ENCODE measurements around the gene SRP9.
A peak's percentile ranks its signal among the peaks of the same experiment; 100 is the strongest.

Gene SRP9

DNA sequence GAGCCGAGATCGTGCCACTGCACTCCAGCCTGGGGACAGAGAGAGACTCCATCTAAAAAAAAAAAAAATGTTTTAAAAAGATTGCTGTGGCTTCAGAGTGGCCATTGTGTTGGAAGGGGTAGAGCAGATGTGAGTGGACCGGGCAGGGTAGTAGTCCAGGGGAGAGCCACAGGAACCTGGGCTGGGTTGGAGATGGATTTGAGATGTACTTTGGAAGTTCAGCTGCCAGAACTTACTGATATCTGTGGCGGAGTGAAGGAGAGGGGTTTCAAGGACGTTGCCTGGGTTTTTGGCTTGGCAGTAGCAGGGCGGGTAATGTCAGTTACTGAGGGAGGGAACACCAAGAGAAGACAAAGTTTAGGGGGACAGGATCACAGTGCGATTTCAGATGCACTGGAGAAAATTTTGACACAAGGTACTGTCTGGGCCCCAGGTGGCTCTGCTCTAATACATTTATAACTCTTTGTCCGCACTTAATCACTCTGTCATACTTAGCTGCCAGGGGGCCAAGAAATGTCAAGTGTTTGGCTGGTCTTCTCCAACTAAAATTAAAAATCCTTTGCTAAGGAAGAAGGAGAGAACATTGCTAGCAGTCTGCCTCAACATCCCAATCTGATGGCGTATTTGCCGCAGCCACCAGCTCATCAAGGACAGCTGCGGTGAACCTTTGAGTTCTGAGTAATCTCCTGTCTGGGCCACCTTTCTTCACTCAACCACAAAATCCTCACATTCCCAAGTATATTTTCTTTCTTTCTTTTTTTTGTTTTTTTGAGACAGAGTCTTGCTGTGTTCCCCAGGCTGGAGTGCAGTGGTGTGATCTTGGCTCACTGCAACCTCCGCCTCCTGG is 41.9 kb downstream of the SRP9 start (continued):
- TF ChIP-seq, protein P1, sequence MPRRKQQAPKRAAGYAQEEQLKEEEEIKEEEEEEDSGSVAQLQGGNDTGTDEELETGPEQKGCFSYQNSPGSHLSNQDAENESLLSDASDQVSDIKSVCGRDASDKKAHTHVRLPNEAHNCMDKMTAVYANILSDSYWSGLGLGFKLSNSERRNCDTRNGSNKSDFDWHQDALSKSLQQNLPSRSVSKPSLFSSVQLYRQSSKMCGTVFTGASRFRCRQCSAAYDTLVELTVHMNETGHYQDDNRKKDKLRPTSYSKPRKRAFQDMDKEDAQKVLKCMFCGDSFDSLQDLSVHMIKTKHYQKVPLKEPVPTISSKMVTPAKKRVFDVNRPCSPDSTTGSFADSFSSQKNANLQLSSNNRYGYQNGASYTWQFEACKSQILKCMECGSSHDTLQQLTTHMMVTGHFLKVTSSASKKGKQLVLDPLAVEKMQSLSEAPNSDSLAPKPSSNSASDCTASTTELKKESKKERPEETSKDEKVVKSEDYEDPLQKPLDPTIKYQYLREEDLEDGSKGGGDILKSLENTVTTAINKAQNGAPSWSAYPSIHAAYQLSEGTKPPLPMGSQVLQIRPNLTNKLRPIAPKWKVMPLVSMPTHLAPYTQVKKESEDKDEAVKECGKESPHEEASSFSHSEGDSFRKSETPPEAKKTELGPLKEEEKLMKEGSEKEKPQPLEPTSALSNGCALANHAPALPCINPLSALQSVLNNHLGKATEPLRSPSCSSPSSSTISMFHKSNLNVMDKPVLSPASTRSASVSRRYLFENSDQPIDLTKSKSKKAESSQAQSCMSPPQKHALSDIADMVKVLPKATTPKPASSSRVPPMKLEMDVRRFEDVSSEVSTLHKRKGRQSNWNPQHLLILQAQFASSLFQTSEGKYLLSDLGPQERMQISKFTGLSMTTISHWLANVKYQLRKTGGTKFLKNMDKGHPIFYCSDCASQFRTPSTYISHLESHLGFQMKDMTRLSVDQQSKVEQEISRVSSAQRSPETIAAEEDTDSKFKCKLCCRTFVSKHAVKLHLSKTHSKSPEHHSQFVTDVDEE (CRISPR knock-in tag; IDR thresholded peaks at IDR 0.05), result no peak
- TF ChIP-seq ZFP3 (CRISPR knock-in tag; IDR thresholded peaks at IDR 0.05) (no peak), GLIS3 (CRISPR knock-in tag; IDR thresholded peaks at IDR 0.05) (no peak), ZNF70 (CRISPR knock-in tag; IDR thresholded peaks at IDR 0.05) (no peak), SNAI2 (CRISPR knock-in tag; IDR thresholded peaks at IDR 0.05) (no peak), OSR1 (CRISPR knock-in tag; IDR thresholded peaks at IDR 0.05) (no peak)
- TF ChIP-seq, protein P2, sequence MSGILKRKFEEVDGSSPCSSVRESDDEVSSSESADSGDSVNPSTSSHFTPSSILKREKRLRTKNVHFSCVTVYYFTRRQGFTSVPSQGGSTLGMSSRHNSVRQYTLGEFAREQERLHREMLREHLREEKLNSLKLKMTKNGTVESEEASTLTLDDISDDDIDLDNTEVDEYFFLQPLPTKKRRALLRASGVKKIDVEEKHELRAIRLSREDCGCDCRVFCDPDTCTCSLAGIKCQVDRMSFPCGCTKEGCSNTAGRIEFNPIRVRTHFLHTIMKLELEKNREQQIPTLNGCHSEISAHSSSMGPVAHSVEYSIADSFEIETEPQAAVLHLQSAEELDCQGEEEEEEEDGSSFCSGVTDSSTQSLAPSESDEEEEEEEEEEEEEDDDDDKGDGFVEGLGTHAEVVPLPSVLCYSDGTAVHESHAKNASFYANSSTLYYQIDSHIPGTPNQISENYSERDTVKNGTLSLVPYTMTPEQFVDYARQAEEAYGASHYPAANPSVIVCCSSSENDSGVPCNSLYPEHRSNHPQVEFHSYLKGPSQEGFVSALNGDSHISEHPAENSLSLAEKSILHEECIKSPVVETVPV (CRISPR knock-in tag; IDR thresholded peaks at IDR 0.05), result no peak

DNA sequence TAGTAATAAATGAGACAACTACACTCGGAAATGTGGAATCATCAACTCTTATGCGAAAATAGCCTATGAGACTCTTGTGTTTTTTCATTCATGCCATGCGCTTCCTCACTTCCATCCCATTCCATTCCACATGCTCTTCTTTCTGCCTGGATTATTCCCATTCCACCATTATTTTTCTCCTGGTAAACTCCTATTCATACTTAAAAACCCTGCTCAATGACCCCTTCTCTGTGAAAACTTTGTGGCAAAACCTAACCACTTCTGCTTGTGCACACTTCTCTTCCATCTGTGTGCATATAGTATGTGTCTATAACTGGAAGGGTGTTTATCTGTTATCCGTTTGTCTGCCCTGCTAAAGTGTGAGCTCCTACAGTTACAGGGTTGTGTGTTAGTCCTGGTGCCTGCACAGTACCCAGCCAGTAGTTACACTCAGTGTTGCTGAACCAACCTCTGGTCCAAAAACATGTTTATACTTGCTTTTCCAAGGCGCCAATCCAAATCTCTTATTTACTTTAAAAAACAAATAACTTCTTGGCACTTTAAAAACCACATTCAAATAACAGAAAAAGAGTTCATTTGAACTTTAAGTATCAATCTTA is 43.0 kb downstream of the SRP9 start:
- ATAC-seq, result no peak
- peak; percentile 97 for TF ChIP-seq ZFP3 (CRISPR knock-in tag; IDR thresholded peaks at IDR 0.05)
- no peak for TF ChIP-seq ZNF565 (CRISPR knock-in tag; conservative IDR thresholded peaks at IDR 0.05; ENCODE audit: low read depth)

DNA sequence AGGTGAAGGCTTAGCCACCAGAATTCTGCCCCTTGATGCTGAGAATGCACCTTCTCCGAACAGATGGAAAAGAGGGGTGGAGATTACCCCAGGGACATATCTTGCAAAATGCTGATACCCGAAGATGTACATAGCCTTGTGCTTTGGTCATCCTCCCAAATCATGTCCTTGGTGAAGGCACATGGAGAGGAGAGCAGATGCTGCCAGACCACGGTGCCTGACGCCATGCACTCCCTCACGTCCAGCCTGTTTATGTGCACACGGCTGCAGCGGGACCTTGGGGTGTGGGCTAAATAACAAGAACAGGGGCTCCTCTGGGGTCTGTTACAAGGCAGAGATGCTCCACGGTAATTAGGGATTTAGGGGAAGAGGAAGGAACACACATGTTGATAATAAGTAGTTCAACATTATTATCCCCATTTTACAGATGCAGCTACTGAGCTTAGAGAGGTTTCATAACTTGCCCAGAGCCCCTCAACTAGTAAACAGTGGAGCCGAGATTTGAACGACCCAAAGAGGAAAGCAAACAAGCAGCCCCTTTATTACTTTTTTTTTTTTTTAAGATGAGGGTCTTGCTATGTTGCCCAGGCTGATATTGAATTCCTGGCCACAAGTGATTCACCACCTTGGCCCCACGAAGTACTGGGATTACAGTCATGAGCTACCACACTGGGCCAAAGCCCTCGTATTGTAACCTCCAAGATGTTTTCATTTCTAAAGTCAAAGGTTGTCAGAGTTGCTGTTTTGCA is 45.2 kb downstream of the SRP9 start:
- no peak for ATAC-seq
- TF ChIP-seq GLIS3 (CRISPR knock-in tag; IDR thresholded peaks at IDR 0.05) (no peak), OSR1 (CRISPR knock-in tag; IDR thresholded peaks at IDR 0.05) (no peak), ZNF70 (CRISPR knock-in tag; IDR thresholded peaks at IDR 0.05) (no peak), ESRRG (CRISPR knock-in tag; IDR thresholded peaks at IDR 0.05) (no peak), TCF4 (CRISPR knock-in tag; IDR thresholded peaks at IDR 0.05; ENCODE audit: borderline replicate concordance) (no peak), ZNF565 (CRISPR knock-in tag; conservative IDR thresholded peaks at IDR 0.05; ENCODE audit: low read depth) (no peak), SNAI2 (CRISPR knock-in tag; IDR thresholded peaks at IDR 0.05) (no peak), TOX (CRISPR knock-in tag; IDR thresholded peaks at IDR 0.05; ENCODE audit: borderline replicate concordance) (no peak), ARNTL (CRISPR knock-in tag; IDR thresholded peaks at IDR 0.05; ENCODE audit: borderline replicate concordance, low read depth) (no peak)
- TF ChIP-seq, protein P3, sequence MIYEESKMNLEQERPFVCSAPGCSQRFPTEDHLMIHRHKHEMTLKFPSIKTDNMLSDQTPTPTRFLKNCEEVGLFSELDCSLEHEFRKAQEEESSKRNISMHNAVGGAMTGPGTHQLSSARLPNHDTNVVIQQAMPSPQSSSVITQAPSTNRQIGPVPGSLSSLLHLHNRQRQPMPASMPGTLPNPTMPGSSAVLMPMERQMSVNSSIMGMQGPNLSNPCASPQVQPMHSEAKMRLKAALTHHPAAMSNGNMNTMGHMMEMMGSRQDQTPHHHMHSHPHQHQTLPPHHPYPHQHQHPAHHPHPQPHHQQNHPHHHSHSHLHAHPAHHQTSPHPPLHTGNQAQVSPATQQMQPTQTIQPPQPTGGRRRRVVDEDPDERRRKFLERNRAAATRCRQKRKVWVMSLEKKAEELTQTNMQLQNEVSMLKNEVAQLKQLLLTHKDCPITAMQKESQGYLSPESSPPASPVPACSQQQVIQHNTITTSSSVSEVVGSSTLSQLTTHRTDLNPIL (CRISPR knock-in tag; IDR thresholded peaks at IDR 0.05; ENCODE audit: low read depth), result no peak
- TF ChIP-seq, protein P2 (CRISPR knock-in tag; IDR thresholded peaks at IDR 0.05), result no peak

DNA sequence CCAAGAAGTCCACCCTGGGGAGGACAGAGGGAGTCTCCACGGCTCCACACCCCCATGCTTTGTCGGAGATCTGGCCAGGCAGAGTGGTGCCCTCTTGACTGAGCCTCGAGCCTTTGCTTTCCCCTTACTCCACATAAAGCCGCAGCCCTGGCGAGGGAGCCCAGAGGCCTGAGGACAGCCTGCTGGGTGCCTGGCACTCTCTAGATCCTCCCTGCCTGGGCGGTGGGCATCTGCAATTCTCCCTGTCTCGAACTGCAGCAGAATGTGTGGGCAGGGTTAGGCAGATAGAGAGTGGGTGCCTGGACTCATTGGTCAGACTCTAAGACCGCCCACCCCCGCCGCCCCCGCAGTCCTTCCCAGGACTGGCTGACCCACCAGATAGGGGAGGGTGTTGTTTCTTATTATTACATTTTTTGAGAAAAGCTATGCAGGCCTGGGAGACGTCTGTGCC is 46.2 kb downstream of the SRP9 start:
- TF ChIP-seq, protein P3 (CRISPR knock-in tag; IDR thresholded peaks at IDR 0.05; ENCODE audit: low read depth), result no peak
- no peak for TF ChIP-seq OSR1 (CRISPR knock-in tag; IDR thresholded peaks at IDR 0.05)
- no peak for ATAC-seq
